ENCODE results near the gene TBL1X.

GRCh38 chrX:9659571-9660195 lies 194.8 kb downstream of the TBL1X start:
- TF ChIP-seq, protein P1, sequence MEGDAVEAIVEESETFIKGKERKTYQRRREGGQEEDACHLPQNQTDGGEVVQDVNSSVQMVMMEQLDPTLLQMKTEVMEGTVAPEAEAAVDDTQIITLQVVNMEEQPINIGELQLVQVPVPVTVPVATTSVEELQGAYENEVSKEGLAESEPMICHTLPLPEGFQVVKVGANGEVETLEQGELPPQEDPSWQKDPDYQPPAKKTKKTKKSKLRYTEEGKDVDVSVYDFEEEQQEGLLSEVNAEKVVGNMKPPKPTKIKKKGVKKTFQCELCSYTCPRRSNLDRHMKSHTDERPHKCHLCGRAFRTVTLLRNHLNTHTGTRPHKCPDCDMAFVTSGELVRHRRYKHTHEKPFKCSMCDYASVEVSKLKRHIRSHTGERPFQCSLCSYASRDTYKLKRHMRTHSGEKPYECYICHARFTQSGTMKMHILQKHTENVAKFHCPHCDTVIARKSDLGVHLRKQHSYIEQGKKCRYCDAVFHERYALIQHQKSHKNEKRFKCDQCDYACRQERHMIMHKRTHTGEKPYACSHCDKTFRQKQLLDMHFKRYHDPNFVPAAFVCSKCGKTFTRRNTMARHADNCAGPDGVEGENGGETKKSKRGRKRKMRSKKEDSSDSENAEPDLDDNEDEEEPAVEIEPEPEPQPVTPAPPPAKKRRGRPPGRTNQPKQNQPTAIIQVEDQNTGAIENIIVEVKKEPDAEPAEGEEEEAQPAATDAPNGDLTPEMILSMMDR (IDR thresholded peaks at IDR 0.05) = no peak
- no peak for TF ChIP-seq POLR2A (IDR thresholded peaks at IDR 0.05)
